ENCODE results near the gene UBE2J2.

The UBE2J2 gene

DNA sequence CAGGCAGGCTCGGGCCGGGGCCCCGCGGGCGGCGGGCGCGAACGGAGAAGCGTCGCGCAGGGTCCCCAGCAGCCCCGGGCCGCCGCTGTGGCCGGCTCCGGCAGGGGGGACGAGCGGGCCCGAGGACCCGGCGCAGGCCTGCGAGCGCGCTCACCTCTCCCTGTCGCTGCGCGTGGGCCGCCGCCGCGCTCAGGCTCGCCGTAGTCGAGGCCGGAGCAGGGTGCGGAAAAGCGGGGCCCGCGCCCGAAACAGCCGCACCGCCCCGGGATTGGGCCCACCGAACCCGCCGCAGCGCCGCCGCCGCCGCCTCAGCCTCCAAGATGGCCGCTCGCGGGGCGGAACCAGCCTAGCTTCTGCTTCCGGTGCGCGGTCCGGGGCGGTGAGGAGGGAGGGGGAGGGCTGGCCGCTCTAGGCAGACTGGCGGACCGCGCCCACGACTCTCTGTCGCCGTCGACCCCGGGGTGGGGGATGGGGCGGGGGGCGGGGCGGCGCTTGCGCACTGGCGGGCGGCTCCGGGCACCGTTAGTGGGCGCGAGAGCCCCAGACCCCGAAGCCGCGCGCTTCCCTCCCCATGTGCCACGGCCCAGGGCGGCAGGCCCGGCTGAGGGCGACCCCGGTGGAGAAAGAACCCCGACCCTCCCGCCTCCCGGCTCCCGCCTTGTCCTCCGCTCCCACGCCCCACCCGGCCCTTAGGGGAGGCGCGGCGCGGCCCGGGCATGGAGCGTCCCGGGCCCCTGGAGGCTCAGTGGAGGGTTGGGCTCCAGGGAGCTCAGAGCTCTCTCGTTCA, at the start of gene UBE2J2:
UBE2J2 (minus strand) TSS at position 343 of the 787 bp plus-strand sequence. CDS start 5,862 bp downstream, outside the sequence.
- H3K4me3 ChIP-seq (ENCODE audit: low read depth, low read length), result peak within 1 kb of the TSS; percentile 84
- DNase-seq (ENCODE audit: low read depth), result peak; percentile 73
- TF ChIP-seq, protein P1, sequence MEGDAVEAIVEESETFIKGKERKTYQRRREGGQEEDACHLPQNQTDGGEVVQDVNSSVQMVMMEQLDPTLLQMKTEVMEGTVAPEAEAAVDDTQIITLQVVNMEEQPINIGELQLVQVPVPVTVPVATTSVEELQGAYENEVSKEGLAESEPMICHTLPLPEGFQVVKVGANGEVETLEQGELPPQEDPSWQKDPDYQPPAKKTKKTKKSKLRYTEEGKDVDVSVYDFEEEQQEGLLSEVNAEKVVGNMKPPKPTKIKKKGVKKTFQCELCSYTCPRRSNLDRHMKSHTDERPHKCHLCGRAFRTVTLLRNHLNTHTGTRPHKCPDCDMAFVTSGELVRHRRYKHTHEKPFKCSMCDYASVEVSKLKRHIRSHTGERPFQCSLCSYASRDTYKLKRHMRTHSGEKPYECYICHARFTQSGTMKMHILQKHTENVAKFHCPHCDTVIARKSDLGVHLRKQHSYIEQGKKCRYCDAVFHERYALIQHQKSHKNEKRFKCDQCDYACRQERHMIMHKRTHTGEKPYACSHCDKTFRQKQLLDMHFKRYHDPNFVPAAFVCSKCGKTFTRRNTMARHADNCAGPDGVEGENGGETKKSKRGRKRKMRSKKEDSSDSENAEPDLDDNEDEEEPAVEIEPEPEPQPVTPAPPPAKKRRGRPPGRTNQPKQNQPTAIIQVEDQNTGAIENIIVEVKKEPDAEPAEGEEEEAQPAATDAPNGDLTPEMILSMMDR (IDR thresholded peaks at IDR 0.05; ENCODE audit: low read depth, low read length, missing control alignments), result no peak
- in situ Hi-C loops (cut with HindIII; ENCODE audit: low sequenced_read_pairs), result no loop called here

DNA sequence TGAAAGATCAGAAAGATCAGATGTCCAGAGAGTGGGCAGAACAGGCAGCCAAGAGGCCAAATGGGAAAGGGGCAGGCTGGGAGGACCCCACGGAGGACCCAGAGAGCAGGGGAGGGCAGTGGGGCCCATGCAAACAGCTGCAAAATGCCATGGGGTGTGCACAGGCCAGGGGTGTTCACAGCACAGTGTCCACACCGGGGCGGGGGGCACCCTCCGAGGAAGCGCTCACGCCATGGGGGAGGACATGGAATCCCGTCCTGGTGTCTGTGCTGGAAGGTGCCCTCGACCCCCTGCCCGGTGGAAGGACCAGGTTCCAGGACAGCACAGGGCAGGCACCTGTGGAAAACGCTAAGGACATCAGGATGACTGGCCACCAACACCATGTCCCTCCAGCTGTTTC, 49.3 kb upstream of the UBE2J2 start:
- in situ Hi-C loops (cut with HindIII; ENCODE audit: low sequenced_read_pairs), result no loop called here
- TF ChIP-seq, protein P1 (IDR thresholded peaks at IDR 0.05; ENCODE audit: low read depth, low read length, missing control alignments), result no peak
- DNase-seq (ENCODE audit: low read depth), result no peak
- no peak overlapping the region for H3K4me3 ChIP-seq (ENCODE audit: low read depth, low read length)

DNA sequence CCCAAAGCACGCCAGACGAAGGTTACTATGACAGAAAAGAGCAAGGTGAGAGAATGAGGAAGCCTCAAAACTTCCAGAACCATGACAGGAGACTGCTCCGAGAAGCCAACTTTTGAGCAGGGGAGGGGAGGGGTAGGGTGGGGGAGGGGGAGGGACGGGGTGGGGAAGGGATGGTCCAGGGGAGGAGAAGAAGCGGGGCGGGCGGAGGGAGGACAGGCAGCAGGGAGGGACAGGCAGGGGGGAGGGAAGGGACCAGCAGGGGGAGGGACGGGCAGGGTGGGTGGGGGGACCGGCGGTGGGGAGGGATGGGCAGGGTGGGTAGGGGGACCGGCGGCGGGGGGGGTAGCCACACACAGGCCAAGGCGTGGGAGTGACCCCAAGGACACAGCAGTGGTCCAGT, 48.8 kb upstream of the UBE2J2 start:
- in situ Hi-C loops (cut with HindIII; ENCODE audit: low sequenced_read_pairs), result no loop called here
- no peak overlapping the region for H3K4me3 ChIP-seq (ENCODE audit: low read depth, low read length)
- no peak for DNase-seq (ENCODE audit: low read depth)

DNA sequence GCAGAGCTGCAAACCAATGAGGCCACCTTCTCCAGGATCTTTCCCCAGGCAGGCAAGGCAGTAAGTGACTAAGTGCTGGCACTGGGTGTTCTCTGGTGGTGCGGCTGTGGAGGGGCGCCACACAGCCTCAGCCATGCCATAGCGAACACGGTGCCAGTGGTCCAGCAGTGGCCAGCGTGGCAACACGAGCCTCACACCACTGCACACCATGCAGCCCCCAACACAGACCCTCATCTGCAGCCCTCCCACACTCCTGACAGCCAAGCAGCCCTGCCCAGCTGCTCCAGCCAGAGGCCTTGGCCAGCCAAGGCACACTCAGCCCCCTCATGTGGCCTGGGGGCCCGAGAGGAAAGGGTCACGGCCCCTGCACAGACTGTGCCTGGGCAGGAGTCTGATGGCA, 47.8 kb upstream of the UBE2J2 start:
- no peak overlapping the region for H3K4me3 ChIP-seq (ENCODE audit: low read depth, low read length)
- in situ Hi-C loops (cut with HindIII; ENCODE audit: low sequenced_read_pairs), result no loop called here
- no peak for DNase-seq (ENCODE audit: low read depth)
- TF ChIP-seq, protein P1 (IDR thresholded peaks at IDR 0.05; ENCODE audit: low read depth, low read length, missing control alignments), result no peak

More for the DNA sequence above, 48.8 kb upstream of the UBE2J2 start:
- TF ChIP-seq, protein P1 (IDR thresholded peaks at IDR 0.05; ENCODE audit: low read depth, low read length, missing control alignments), result no peak

DNA sequence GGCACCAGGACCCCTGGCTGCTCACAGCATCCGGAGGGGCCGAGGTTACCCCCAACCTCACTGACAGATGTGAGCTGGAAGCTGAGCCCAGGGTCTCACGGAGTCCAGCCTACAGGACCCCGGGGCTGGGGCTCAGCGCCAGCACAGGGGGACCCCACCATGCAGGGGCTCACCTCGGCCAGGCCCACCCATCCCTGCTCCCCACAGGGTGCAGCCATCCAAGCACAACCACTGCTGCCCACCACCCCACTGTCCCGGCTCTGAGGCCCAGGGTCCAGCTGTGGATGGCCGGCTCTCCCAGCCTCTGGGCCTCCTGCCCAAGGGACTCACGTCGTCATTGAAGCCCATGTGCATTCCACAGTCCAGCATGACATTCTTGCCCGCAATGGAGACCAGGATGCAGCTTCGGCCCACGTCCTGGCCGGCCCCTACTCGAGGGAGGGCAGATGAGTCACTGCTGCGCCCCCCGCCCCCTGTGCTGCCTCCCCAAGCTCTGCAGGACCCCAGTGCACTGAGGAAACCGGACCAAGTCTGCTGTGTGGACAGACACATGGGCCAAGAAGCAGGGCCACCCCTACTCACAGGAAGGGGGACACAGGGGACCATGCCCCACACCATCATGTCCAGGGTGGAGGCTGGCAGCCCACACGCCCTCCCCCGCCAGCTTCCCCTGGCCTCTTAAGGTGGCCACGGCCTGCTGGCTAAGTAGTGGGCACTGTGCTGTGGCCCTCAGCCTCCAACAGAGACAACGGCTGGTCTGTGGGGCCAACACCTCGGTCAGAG, 47.2 kb upstream of the UBE2J2 start:
- H3K4me3 ChIP-seq (ENCODE audit: low read depth, low read length), result no peak overlapping the region
- DNase-seq (ENCODE audit: low read depth), result no peak
- TF ChIP-seq, protein P1 (IDR thresholded peaks at IDR 0.05; ENCODE audit: low read depth, low read length, missing control alignments), result no peak
- in situ Hi-C loops (cut with HindIII; ENCODE audit: low sequenced_read_pairs), result no loop called here

DNA sequence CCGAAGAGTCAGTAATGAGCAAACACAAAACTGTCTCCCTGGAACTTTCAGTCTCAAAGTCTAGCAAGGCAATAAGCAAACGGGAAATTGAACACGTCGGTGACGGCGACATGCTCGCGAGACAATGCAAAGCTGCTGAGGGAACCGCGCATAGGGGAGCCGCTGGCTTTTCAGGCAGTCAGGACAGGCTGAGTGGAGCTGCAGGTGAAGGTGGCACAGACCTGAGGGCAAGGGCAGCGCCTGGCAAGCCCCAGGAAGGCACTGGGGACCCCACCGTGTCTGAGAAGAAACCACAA, 45.9 kb upstream of the UBE2J2 start:
- in situ Hi-C loops (cut with HindIII; ENCODE audit: low sequenced_read_pairs), result no loop called here
- no peak for DNase-seq (ENCODE audit: low read depth)
- TF ChIP-seq, protein P1 (IDR thresholded peaks at IDR 0.05; ENCODE audit: low read depth, low read length, missing control alignments), result no peak
- H3K4me3 ChIP-seq (ENCODE audit: low read depth, low read length), result no peak overlapping the region

All from astrocyte of the cerebellum (primary cell).